Adrenal gland (tissue), 12 donors: ENCODE results near the gene TMEM235. TPM values are rescaled to one million over a fixed set of nuclear protein-coding genes. Genes with fewer than 3 reads are reported as not detected.
A peak's percentile ranks its signal among the peaks of the same experiment; 100 is the strongest.

Experiments used
- DNase-seq, 7 donors: peaks; one replicate each; pipeline ENCODE4 v3.0.0-alpha.2; 2019 to 2020
- H3K27ac ChIP-seq, 5 donors: fragments of 200-600 bp; sonication (generic) in 4 of 5; 1 replicate in 3 of 5; 2 replicates in 2 of 5; pipeline versions ENCODE4 v1.5.1 to v1.8.0; 2016 to 2020; ENCODE audit warnings: mild to moderate bottlenecking in 1 of 5
- H3K27me3 ChIP-seq: fragments of 200-600 bp; 2 replicates; pipeline ENCODE4 v1.8.0; 2021
- H3K36me3 ChIP-seq, 2 donors: fragments of 200-600 bp; replicated peaks in 1 of 2; 1 replicate in 1 of 2; 2 replicates in 1 of 2; pipeline versions ENCODE4 v1.5.1 to v1.8.0; 2018 to 2022
- H3K4me1 ChIP-seq, 2 donors: fragments of 200-600 bp; replicated peaks in 1 of 2; 1 replicate in 1 of 2; 2 replicates in 1 of 2; pipeline versions ENCODE4 v1.5.1 to v1.8.0; 2018 to 2021
- H3K4me3 ChIP-seq, 4 donors: fragments of 200-600 bp; sonication (generic) in 3 of 4; one replicate each; pipeline ENCODE4 v1.5.1; 2016 to 2018
- H3K9me3 ChIP-seq, 3 donors: fragments of 200-600 bp; sonication (generic) in 1 of 3; replicated peaks in 1 of 3; 1 replicate in 2 of 3; 2 replicates in 1 of 3; pipeline versions ENCODE4 v1.5.1 to v1.8.0; 2016 to 2021
- CTCF ChIP-seq, 6 experiments: fragments of 450-650 bp in 4 of 6; fragments of 200-600 bp in 2 of 6; sonication (generic) in 1 of 6; IDR thresholded peaks; 1 replicate in 5 of 6; 2 replicates in 1 of 6; pipeline versions ENCODE4 v1.5.1 to v1.8.0; 2016 to 2021; ENCODE audit warnings: antibody characterized with exemption in 6 of 6, mild to moderate bottlenecking in 2 of 6, moderate library complexity in 1 of 6
- POLR2A ChIP-seq, 2 donors: fragments of 450-650 bp; IDR thresholded peaks; one replicate each; pipeline ENCODE4 v1.6.1; 2017; ENCODE audit warnings: antibody characterized with exemption in 2 of 2, mild to moderate bottlenecking in 2 of 2, moderate library complexity in 1 of 2
- WGBS, 4 donors: extraction: QIAGEN DNeasy Blood & Tissue Kit in 2 of 4; methylation state at CpG; one replicate each; pipeline versions ENCODE4 v1.1.5 to v1.1.7; 2013 to 2017; 5-methylcytosine and 5-hydroxymethylcytosine counted together
- intact Hi-C, 2 donors: fragments of 100-400 bp; cut with DNase I; formaldehyde crosslinking; loops; one replicate each; pipeline versions ENCODE4 v1.14.1 to v1.15.0; 2022 to 2023
- polyA plus RNA-seq, 3 donors: library from polyadenylated mRNA; stranded (reverse); fragments of 200-250 nt in 2 of 3; fragments of 350-450 nt in 1 of 3; fragmentation: Illumina TruSeq in 1 of 3; extraction: RNeasy Lipid Tissue Mini Kit (QIAGEN cat#74804) in 1 of 3; gene quantifications; one replicate each; pipeline ENCODE4 v1.2.3, GENCODE V29; 2013 to 2014
- total RNA-seq, 9 donors: library from RNA; depleted of rRNA in 4 of 9; stranded (reverse); fragments of >200 nt in 4 of 9; fragments of 120-200 nt in 1 of 9; fragmentation: NEBNext Ultra II Directional in 1 of 9; extraction: Animal tissue kit (Norgen Biotek cat#: 25700) in 1 of 9; gene quantifications; one replicate each; pipeline versions ENCODE4 v1.1.0 to v1.2.4, GENCODE V29; 2013 to 2023
- donor health status: healthy with polysubstance abuse.
- donor health status: Bipolar disorder and iron deficiency.
- donor health status: DM: yes; HTN: yes; CAD: no.
- donor health status: DM: no; HTN: no; CAD: no.
- donor health status: DM: no; HTN: no; CAD: no.
- donor health status: DM: yes; HTN: yes; CAD: no.

TMEM235 gene
- total and polyA plus RNA-seq, 12 donors = 0.07 TPM; not detected in 11

GRCh38 chr17:78248051-78248914, 16.9 kb downstream of the TMEM235 start:
- peak in 2 of 7 donors; percentile 52 to 59 for DNase-seq
- Histone ChIP-seq H3K4me3 (no peak overlapping the region), H3K36me3 (no peaks in the 10 kb centered on the region), H3K4me1 (peaks cover 0 to 6% of the 10 kb centered on the region in 2 donors), H3K9me3 (no peaks in the 10 kb centered on the region), H3K27ac (peak overlapping the region in 3 of 5 donors; percentile 22 to 84 (median 34)), H3K27me3 (no peaks in the 10 kb centered on the region)
- intact Hi-C loops = no loop called here
- 60 to 71% (median 68%) methylated on average over 17 to 30 of the region's 30 CpGs for whole genome bisulfite sequencing, 4 donors
- TF ChIP-seq CTCF (IDR thresholded peaks at IDR 0.05) (no peak), POLR2A (IDR thresholded peaks at IDR 0.05) (no peak)

DNA sequence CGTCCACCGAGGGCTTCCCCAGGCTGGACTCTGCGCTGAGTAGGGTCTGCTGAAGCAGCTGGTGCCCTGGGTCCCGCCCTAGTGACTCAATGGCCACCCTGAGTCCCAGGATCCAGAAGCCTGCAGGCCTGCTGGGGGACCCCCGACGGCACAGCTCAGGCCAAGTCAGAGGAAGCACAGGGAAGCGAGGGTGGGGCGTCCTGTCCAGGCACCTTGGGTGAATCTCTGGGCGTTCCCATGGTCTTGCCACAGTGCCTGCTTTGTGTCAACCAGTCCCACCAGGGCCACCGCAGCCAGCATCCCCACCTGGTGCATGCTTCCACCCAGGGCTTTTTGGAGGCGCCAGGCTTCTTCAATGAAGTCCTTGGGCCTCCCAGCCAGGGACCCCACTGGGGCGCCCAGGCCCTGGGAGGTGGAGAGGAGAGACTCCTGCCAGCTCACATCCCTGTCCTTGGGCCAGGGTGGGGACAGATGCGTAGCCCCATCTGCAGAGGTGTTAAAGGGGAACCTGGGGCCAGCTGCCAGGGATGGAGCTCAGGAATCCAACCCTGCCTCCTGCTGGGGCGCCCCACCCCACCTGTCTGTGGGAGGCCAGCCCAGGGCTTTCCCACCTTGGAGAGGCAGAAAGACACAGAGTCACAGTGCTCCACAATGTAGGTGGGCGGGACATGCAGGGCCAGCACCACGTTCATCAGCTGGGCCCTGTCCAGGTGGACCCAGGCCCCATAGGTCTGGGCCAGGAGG, 17.8 kb downstream of the TMEM235 start:
- WGBS, 4 donors = 75 to 86% (median 78%) methylated on average over 6 to 16 of the region's 16 CpGs
- Histone ChIP-seq H3K9me3 (no peaks in the 10 kb centered on the region), H3K36me3 (no peaks in the 10 kb centered on the region), H3K27ac (peak overlapping the region in 2 of 5 donors; percentile 34 to 84), H3K27me3 (no peaks in the 10 kb centered on the region), H3K4me1 (peaks cover 0 to 10% of the 10 kb centered on the region in 2 donors), H3K4me3 (peak overlapping the region in 1 of 4 donors; percentile 6)
- TF ChIP-seq POLR2A (IDR thresholded peaks at IDR 0.05) (no peak), CTCF (IDR thresholded peaks at IDR 0.05) (no peak)
- intact Hi-C loops = no loop called here
- DNase-seq = no peak

DNA sequence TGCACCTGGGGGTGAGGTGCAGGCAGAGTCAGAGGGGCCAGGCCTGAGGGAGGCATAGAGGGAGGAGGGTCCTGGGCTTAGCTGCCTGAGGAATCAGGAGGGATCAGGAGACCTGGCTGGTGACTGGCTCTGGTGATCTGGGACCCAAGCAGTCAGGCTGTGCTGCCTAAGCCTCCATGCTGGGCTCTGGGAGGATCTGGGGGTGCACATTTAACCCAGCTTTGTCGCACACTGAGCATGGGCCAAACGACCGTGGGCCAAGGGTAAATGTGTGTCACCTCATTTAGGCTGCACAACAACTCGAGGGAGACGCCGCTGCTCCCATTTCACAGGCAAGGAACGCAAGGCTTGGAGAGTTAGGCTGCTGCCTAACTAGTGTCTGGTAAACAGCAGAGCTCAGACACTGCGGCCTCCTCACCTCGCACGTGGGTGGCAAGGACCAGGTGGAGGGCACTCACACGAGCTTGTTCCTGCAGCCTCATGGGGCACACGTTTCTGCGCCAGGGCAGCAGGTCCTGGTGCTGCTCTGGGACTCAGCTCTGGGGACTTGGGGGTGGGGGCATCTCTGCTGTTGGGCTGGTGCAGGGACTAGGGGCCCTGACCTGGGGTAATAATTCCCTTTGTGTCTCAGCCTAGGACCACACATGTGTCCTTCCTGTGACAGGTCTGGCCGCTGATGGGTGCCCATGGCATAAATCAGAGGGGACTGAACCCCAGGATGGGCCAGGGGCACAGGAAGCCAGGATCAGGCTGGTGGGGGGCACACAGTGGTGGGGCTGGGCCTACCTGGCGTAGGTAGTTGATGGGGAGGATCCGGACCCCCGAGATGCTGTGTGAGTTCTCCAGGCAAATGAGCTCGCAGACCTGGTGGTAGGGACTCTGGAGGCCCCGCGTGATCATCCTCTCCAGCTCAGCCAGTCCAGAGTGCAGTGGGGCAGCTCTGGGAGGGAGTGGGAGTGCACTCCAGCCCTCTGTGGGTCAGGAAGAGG, 18.7 kb downstream of the TMEM235 start:
- H3K36me3 ChIP-seq = no peaks in the 10 kb centered on the region
- peaks cover 0 to 10% of the 10 kb centered on the region in 2 donors for H3K4me1 ChIP-seq
- DNase-seq = no peak
- H3K27ac ChIP-seq = peak overlapping the region in 1 of 5 donors; percentile 84
- TF ChIP-seq CTCF (IDR thresholded peaks at IDR 0.05) (no peak), POLR2A (IDR thresholded peaks at IDR 0.05) (no peak)
- H3K27me3 ChIP-seq = no peaks in the 10 kb centered on the region
- WGBS, 4 donors = 47 to 64% (median 56%) methylated on average over 3 to 20 of the region's 20 CpGs
- intact Hi-C loops = loop anchor here in 1 of 2 donors (5.0 kb wide), 1 partner anchor 138 kb away; no protein-coding TSS in a partner anchor
- no peaks in the 10 kb centered on the region for H3K9me3 ChIP-seq
- H3K4me3 ChIP-seq = peak overlapping the region in 1 of 4 donors; percentile 1
